ENCODE measurements around the gene MOSPD2. TPM values are rescaled to one million over a fixed set of nuclear protein-coding genes. Genes with fewer than 3 reads are reported as not detected.

Gene MOSPD2
- total and polyA plus RNA-seq, 8 donors, result 1.7 to 34.1 (median 5.9) TPM

- Histone ChIP-seq H3K27ac (no peak overlapping the region), H3K36me3 (no peaks in the 10 kb centered on the region), H3K9me3 (no peaks in the 10 kb centered on the region), H3K4me1 (no peaks in the 10 kb centered on the region), H3K27me3 (no peaks in the 10 kb centered on the region), H3K4me3 (no peak overlapping the region)
- DNase-seq, result no peak
- whole genome bisulfite sequencing, 5 donors, result 29 to 54% (median 44%) methylated on average over 1 of the region's 1 CpG
- intact Hi-C loops (cut with DNase I; ENCODE audit: low total_unique reads), result no loop called here
- TF ChIP-seq, protein P1, sequence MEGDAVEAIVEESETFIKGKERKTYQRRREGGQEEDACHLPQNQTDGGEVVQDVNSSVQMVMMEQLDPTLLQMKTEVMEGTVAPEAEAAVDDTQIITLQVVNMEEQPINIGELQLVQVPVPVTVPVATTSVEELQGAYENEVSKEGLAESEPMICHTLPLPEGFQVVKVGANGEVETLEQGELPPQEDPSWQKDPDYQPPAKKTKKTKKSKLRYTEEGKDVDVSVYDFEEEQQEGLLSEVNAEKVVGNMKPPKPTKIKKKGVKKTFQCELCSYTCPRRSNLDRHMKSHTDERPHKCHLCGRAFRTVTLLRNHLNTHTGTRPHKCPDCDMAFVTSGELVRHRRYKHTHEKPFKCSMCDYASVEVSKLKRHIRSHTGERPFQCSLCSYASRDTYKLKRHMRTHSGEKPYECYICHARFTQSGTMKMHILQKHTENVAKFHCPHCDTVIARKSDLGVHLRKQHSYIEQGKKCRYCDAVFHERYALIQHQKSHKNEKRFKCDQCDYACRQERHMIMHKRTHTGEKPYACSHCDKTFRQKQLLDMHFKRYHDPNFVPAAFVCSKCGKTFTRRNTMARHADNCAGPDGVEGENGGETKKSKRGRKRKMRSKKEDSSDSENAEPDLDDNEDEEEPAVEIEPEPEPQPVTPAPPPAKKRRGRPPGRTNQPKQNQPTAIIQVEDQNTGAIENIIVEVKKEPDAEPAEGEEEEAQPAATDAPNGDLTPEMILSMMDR (IDR thresholded peaks at IDR 0.05), result no peak
- no peak for TF ChIP-seq POLR2A (IDR thresholded peaks at IDR 0.05)
- TF ChIP-seq POLR2AphosphoS5 (IDR thresholded peaks at IDR 0.05), result no peak
- no peak for TF ChIP-seq EP300 (IDR thresholded peaks at IDR 0.05)
These were observed 57.4 kb downstream of the MOSPD2 start for GRCh38 chrX:14930663-14931062.

GRCh38 chrX:14932136-14932535 lies 58.9 kb downstream of the MOSPD2 start:
- Histone ChIP-seq H3K9me3 (no peaks in the 10 kb centered on the region), H3K4me3 (no peak overlapping the region), H3K27me3 (no peaks in the 10 kb centered on the region), H3K36me3 (no peaks in the 10 kb centered on the region), H3K27ac (no peak overlapping the region), H3K4me1 (no peaks in the 10 kb centered on the region)
- TF ChIP-seq, protein P1 (IDR thresholded peaks at IDR 0.05), result no peak
- TF ChIP-seq POLR2AphosphoS5 (IDR thresholded peaks at IDR 0.05), result no peak
- no peak for TF ChIP-seq EP300 (IDR thresholded peaks at IDR 0.05)
- DNase-seq, result no peak
- WGBS, 5 donors, result 73 to 94% (median 79%) methylated on average over 1 of the region's 1 CpG
- intact Hi-C loops (cut with DNase I; ENCODE audit: low total_unique reads), result no loop called here

- intact Hi-C loops (cut with DNase I; ENCODE audit: low total_unique reads), result no loop called here
- TF ChIP-seq POLR2A (IDR thresholded peaks at IDR 0.05), result no peak
- no peak for TF ChIP-seq POLR2AphosphoS5 (IDR thresholded peaks at IDR 0.05)
- no peak for TF ChIP-seq EP300 (IDR thresholded peaks at IDR 0.05)
- TF ChIP-seq, protein P1 (IDR thresholded peaks at IDR 0.05), result no peak
- Histone ChIP-seq H3K27ac (no peak overlapping the region), H3K4me1 (no peaks in the 10 kb centered on the region), H3K4me3 (no peak overlapping the region), H3K36me3 (no peaks in the 10 kb centered on the region), H3K27me3 (no peaks in the 10 kb centered on the region), H3K9me3 (no peaks in the 10 kb centered on the region)
- 40 to 85% (median 57%) methylated on average over 1 of the region's 1 CpG for WGBS, 5 donors
- DNase-seq, result no peak
These were observed 61.2 kb downstream of the MOSPD2 start for GRCh38 chrX:14934423-14934822.

DNA sequence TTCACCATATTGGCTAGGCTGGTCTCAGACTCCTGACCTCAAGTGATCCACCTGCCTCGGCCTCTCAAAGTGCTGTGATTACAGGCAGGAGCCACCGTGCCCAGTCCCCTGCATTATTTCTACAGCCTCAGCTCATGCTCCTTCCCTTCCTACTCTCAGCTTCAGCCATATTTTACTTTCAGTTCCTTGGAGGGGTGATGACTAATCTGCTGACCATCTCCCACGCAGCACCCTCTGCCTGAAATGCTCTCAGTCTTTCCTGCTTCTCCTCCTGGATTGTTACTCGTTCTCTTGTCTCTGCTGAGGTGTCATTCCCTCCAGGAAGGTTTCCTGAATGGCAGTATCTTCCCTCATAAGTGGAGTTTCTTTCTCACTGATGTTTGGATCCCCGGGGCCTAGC lies 63.3 kb downstream of the MOSPD2 start:
- intact Hi-C loops (cut with DNase I; ENCODE audit: low total_unique reads), result no loop called here
- H3K4me3 ChIP-seq, result no peak overlapping the region
- no peaks in the 10 kb centered on the region for H3K4me1 ChIP-seq
- TF ChIP-seq POLR2AphosphoS5 (IDR thresholded peaks at IDR 0.05), result no peak
- peaks cover 0 to 4% (median 0%) of the 10 kb centered on the region in 3 donors for H3K27me3 ChIP-seq
- H3K9me3 ChIP-seq, result no peaks in the 10 kb centered on the region
- WGBS, 5 donors, result 65 to 84% (median 74%) methylated on average over 5 of the region's 5 CpGs
- no peaks in the 10 kb centered on the region for H3K36me3 ChIP-seq
- H3K27ac ChIP-seq, result no peak overlapping the region
- no peak for DNase-seq

GRCh38 chrX:14939644-14940043 lies 66.4 kb downstream of the MOSPD2 start:
- Histone ChIP-seq H3K27ac (no peak overlapping the region), H3K4me1 (no peaks in the 10 kb centered on the region), H3K27me3 (peaks cover 0 to 4% (median 0%) of the 10 kb centered on the region in 3 donors), H3K9me3 (no peaks in the 10 kb centered on the region), H3K36me3 (no peaks in the 10 kb centered on the region), H3K4me3 (no peak overlapping the region)
- intact Hi-C loops (cut with DNase I; ENCODE audit: low total_unique reads), result no loop called here
- DNase-seq, result no peak
- WGBS, 5 donors, result 72 to 100% (median 89%) methylated on average over 1 to 2 of the region's 2 CpGs
- TF ChIP-seq POLR2AphosphoS5 (IDR thresholded peaks at IDR 0.05), result no peak
- TF ChIP-seq, protein P1 (IDR thresholded peaks at IDR 0.05), result no peak
- TF ChIP-seq POLR2A (IDR thresholded peaks at IDR 0.05), result no peak
- TF ChIP-seq EP300 (IDR thresholded peaks at IDR 0.05), result no peak

Measured in stomach (tissue), 9 donors.